H9 (cell line): ENCODE data around the gene CD4. TPM values are rescaled to one million over a fixed set of nuclear protein-coding genes. Genes with fewer than 3 reads are reported as not detected.

Experiments used
- DNase-seq: peaks from one replicate; pipeline ENCODE4 v3.0.0-alpha.2; 2017
- H2AFZ ChIP-seq: one replicate; pipeline ENCODE4 v1.6.1; 2013; ENCODE audit warnings: mild to moderate bottlenecking, low read length, control low read depth, moderate library complexity
- H2AK5ac ChIP-seq: 2 replicates; pipeline ENCODE4 v1.6.1; 2013; ENCODE audit warnings: low read length, control low read depth, mixed read lengths; ENCODE audit not compliant: insufficient read length
- H2BK120ac ChIP-seq: one replicate; pipeline ENCODE4 v1.6.1; 2013; ENCODE audit warnings: low read depth, mild to moderate bottlenecking, low read length, control low read depth, inconsistent platforms; ENCODE audit not compliant: poor library complexity, severe bottlenecking
- H2BK12ac ChIP-seq: 2 replicates; pipeline ENCODE4 v1.6.1; 2013; ENCODE audit warnings: low read length, control low read depth, mixed read lengths, low read depth; ENCODE audit not compliant: insufficient read length
- H2BK15ac ChIP-seq: 2 replicates; pipeline ENCODE4 v1.6.1; 2013; ENCODE audit warnings: low read depth, low read length, control low read depth
- H2BK20ac ChIP-seq: one replicate; pipeline ENCODE4 v1.6.1; 2013; ENCODE audit warnings: low read depth, mild to moderate bottlenecking, low read length, control low read depth, inconsistent platforms; ENCODE audit not compliant: poor library complexity, severe bottlenecking
- H2BK5ac ChIP-seq: 2 replicates; pipeline ENCODE4 v1.6.1; 2013; ENCODE audit warnings: low read length, control low read depth, mixed read lengths; ENCODE audit not compliant: insufficient read length
- H3K14ac ChIP-seq: 2 replicates; pipeline ENCODE4 v1.6.1; 2013; ENCODE audit warnings: low read length, control low read depth; ENCODE audit not compliant: insufficient read depth
- H3K18ac ChIP-seq: 2 replicates; pipeline ENCODE4 v1.6.1; 2013; ENCODE audit warnings: low read depth, mild to moderate bottlenecking, mixed read lengths, low read length, control low read depth; ENCODE audit not compliant: insufficient read length
- H3K23ac ChIP-seq: 2 replicates; pipeline ENCODE4 v1.6.1; 2013; ENCODE audit warnings: low read length, control low read depth, mixed read lengths, low read depth; ENCODE audit not compliant: insufficient read length
- H3K23me2 ChIP-seq: 2 replicates; pipeline ENCODE4 v1.6.1; 2013; ENCODE audit warnings: low read depth, mild to moderate bottlenecking, mixed read lengths, low read length, control low read depth; ENCODE audit not compliant: insufficient read length, poor library complexity, severe bottlenecking
- H3K27ac ChIP-seq: 2 replicates; pipeline ENCODE4 v1.5.1; 2013; ENCODE audit warnings: low read length, control low read depth, mixed read lengths, low read depth; ENCODE audit not compliant: insufficient read length
- H3K27me3 ChIP-seq: 2 replicates; pipeline ENCODE4 v1.6.1; 2013; ENCODE audit warnings: low read length, control low read depth, inconsistent platforms; ENCODE audit not compliant: insufficient read depth
- H3K4ac ChIP-seq: 2 replicates; pipeline ENCODE4 v1.6.1; 2013; ENCODE audit warnings: low read depth, mild to moderate bottlenecking, control low read depth, inconsistent platforms, low read length, moderate library complexity
- H3K4me1 ChIP-seq: 2 replicates; pipeline ENCODE4 v1.6.1; 2013; ENCODE audit warnings: low read length, control low read depth, inconsistent platforms; ENCODE audit not compliant: insufficient read depth
- H3K4me2 ChIP-seq: 2 replicates; pipeline ENCODE4 v1.6.1; 2013; ENCODE audit warnings: low read length, control low read depth, mixed read lengths; ENCODE audit not compliant: insufficient read length, insufficient read depth
- H3K56ac ChIP-seq: 2 replicates; pipeline ENCODE4 v1.6.1; 2013; ENCODE audit warnings: low read depth, mild to moderate bottlenecking, mixed read lengths, low read length, control low read depth; ENCODE audit not compliant: insufficient read length
- H3K79me1 ChIP-seq: 2 replicates; pipeline ENCODE4 v1.6.1; 2013; ENCODE audit warnings: low read depth, mild to moderate bottlenecking, moderate library complexity, low read length, control low read depth, inconsistent platforms; ENCODE audit not compliant: insufficient read depth, poor library complexity, severe bottlenecking
- H3K79me2 ChIP-seq: 2 replicates; pipeline ENCODE4 v1.6.1; 2013; ENCODE audit warnings: low read length, control low read depth, inconsistent platforms; ENCODE audit not compliant: insufficient read depth
- H3K9ac ChIP-seq: 2 replicates; pipeline ENCODE4 v1.6.1; 2013; ENCODE audit warnings: low read length, control low read depth, mixed read lengths; ENCODE audit not compliant: insufficient read length; ENCODE audit errors: extremely low read depth
- H3K9me3 ChIP-seq: one replicate; pipeline ENCODE4 v1.6.1; 2013; ENCODE audit warnings: low read depth, low read length, inconsistent platforms; ENCODE audit not compliant: control insufficient read depth
- H3T11ph ChIP-seq: one replicate; pipeline ENCODE4 v1.6.1; 2013; ENCODE audit warnings: mild to moderate bottlenecking, low read length, control low read depth, inconsistent platforms
- H4K20me1 ChIP-seq: one replicate; pipeline ENCODE4 v1.6.1; 2013; ENCODE audit not compliant: control insufficient read depth, insufficient read length, insufficient read depth
- H4K5ac ChIP-seq: 2 replicates; pipeline ENCODE4 v1.6.1; 2013; ENCODE audit warnings: low read depth, mild to moderate bottlenecking, mixed read lengths, low read length, control low read depth; ENCODE audit not compliant: insufficient read length
- H4K8ac ChIP-seq: replicated peaks from 2 replicates; pipeline ENCODE4 v1.6.1; 2013; ENCODE audit warnings: low read length, control low read depth, mixed read lengths, low read depth; ENCODE audit not compliant: insufficient read length
- H4K91ac ChIP-seq: 2 replicates; pipeline ENCODE4 v1.6.1; 2013; ENCODE audit warnings: low read depth, mild to moderate bottlenecking, moderate library complexity, mixed read lengths, low read length, control low read depth; ENCODE audit not compliant: insufficient read length
- H3K27ac Mint-ChIP-seq, 3 experiments: 2 replicates in 2 of 3; 3 replicates in 1 of 3; pipeline ENCODE4 v1.8.0; 2020 to 2021; ENCODE audit warnings: mixed read lengths in 3 of 3, mild to moderate bottlenecking in 1 of 3, moderate library complexity in 1 of 3
- H3K27me3 Mint-ChIP-seq: 2 replicates; pipeline ENCODE4 v1.8.0; 2021; ENCODE audit warnings: low read depth, mild to moderate bottlenecking, moderate library complexity, mixed read lengths
- H3K36me3 Mint-ChIP-seq, 3 experiments: 2 replicates in 2 of 3; 3 replicates in 1 of 3; pipeline ENCODE4 v1.8.0; 2020 to 2021; ENCODE audit warnings: low read depth in 3 of 3, mixed read lengths in 3 of 3; ENCODE audit not compliant: insufficient read depth in 1 of 3
- H3K4me1 Mint-ChIP-seq, 2 experiments: 2 replicates each; pipeline ENCODE4 v1.8.0; 2020; ENCODE audit warnings: mixed read lengths in 2 of 2
- H3K4me3 Mint-ChIP-seq, 2 experiments: 2 replicates in 1 of 2; 3 replicates in 1 of 2; pipeline ENCODE4 v1.8.0; 2020 to 2021; ENCODE audit warnings: mild to moderate bottlenecking in 2 of 2, mixed read lengths in 2 of 2, moderate library complexity in 1 of 2
- H3K9me3 Mint-ChIP-seq, 2 experiments: 2 replicates in 1 of 2; 3 replicates in 1 of 2; pipeline ENCODE4 v1.8.0; 2020; ENCODE audit warnings: mild to moderate bottlenecking in 2 of 2, mixed read lengths in 2 of 2, moderate library complexity in 1 of 2
- WGBS: extraction: QIAGEN DNeasy Blood & Tissue Kit; methylation state at CpG from one replicate; pipeline ENCODE4 v1.1.7; 2013; ENCODE audit warnings: missing lambda C conversion rate, low lambda C conversion rate, mixed read lengths; ENCODE audit not compliant: insufficient read length; ENCODE audit errors: extremely low coverage; 5-methylcytosine and 5-hydroxymethylcytosine counted together
- total RNA-seq: library from RNA; stranded (reverse); gene quantifications from 2 replicates; pipeline ENCODE4 v1.2.1, GENCODE V29; 2021
- TF ChIP-seq, protein P1 (sequence below): fragments of 200-600 bp; sonication (generic); conservative IDR thresholded peaks from 3 replicates; pipeline ENCODE4 v1.8.0; 2021; ENCODE audit warnings: antibody characterized with exemption, mild to moderate bottlenecking

CD4 gene
- total RNA-seq, 1 experiment from 2014 or later = 1.1 TPM

DNA sequence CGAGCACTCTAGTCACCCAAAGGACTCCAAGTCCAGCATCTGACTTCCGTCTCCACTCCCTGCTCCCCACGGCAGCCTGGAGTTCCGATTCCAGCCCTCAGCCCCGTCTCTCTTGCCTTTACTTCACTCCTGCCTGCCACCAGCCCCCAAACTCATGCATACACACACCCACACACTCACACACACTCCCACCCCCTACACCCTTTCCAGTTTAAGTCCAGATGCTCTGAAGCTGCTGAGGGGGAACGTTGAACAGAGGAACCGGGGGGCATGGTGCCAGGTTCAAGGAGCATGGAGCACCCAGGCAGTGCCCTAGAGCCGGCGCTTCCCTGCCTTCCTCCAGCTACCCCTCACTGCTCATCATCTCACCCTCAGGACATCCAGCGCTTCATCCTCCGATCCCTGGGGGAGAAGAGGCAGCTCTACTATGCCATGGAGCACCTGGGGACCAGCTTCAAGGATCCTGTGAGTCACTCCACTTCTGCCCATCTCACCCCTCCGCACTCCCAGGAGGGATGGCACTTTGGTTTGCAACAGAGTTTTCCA lies 42.2 kb downstream of the CD4 start:
- Histone ChIP-seq H3K9ac (no peak overlapping the region), H3K4me1 (peaks cover 3% of the 10 kb centered on the region; the same call in 1 of the 2 replicates), H3K4ac (no peak overlapping the region), H3K27me3 (no peaks in the 10 kb centered on the region), H2BK15ac (no peak overlapping the region), H2BK20ac (no peak overlapping the region), H3K23me2 (peaks cover 11% of the 10 kb centered on the region), H4K91ac (no peak overlapping the region), H3K14ac (no peak overlapping the region), H4K5ac (no peak overlapping the region), H3K4me2 (no peak overlapping the region), H3K79me1 (no peaks in the 10 kb centered on the region), H2BK12ac (no peak overlapping the region), H3K27ac (no peak overlapping the region), H3K56ac (no peak overlapping the region), H2AK5ac (no peak overlapping the region), H3K18ac (no peak overlapping the region), H3K23ac (no peak overlapping the region), H3K79me2 (peaks cover 2% of the 10 kb centered on the region; the same call in 1 of the 2 replicates), H2BK120ac (no peak overlapping the region), H3T11ph (no peak overlapping the region), H2AFZ (no peak overlapping the region), H4K8ac (no peak overlapping the region), H3K9me3 (no peaks in the 10 kb centered on the region), H2BK5ac (no peak overlapping the region), H4K20me1 (peaks cover 2% of the 10 kb centered on the region)
- Mint-ChIP-seq H3K27me3 (peaks cover 2% of the 10 kb centered on the region; the same call in 1 of the 2 replicates), H3K27ac (no peak overlapping the region; a peak in 1 of 7 replicates), H3K9me3 (no peaks in the 10 kb centered on the region), H3K4me3 (0 out of 5 replicates have a peak overlapping the region, but pooled peaks of 1 of the 2 experiments have one; percentile 32), H3K4me1 (peaks cover 13 to 31% of the 10 kb centered on the region in 2 experiments), H3K36me3 (peaks cover 35 to 58% (median 55%) of the 10 kb centered on the region in 3 experiments)
- DNase-seq = no peak
- TF ChIP-seq, protein P1, sequence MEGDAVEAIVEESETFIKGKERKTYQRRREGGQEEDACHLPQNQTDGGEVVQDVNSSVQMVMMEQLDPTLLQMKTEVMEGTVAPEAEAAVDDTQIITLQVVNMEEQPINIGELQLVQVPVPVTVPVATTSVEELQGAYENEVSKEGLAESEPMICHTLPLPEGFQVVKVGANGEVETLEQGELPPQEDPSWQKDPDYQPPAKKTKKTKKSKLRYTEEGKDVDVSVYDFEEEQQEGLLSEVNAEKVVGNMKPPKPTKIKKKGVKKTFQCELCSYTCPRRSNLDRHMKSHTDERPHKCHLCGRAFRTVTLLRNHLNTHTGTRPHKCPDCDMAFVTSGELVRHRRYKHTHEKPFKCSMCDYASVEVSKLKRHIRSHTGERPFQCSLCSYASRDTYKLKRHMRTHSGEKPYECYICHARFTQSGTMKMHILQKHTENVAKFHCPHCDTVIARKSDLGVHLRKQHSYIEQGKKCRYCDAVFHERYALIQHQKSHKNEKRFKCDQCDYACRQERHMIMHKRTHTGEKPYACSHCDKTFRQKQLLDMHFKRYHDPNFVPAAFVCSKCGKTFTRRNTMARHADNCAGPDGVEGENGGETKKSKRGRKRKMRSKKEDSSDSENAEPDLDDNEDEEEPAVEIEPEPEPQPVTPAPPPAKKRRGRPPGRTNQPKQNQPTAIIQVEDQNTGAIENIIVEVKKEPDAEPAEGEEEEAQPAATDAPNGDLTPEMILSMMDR = no peak
- no CpG with 5 or more reads among the region's 12 CpGs for WGBS
